ENCODE data around the gene ANKRD35. TPM values are rescaled to one million over a fixed set of nuclear protein-coding genes. Genes with fewer than 3 reads are reported as not detected.

The ANKRD35 gene
- total and polyA plus RNA-seq, 12 donors, result 0.37 to 2.0 (median 0.76) TPM; not detected in 1

DNA sequence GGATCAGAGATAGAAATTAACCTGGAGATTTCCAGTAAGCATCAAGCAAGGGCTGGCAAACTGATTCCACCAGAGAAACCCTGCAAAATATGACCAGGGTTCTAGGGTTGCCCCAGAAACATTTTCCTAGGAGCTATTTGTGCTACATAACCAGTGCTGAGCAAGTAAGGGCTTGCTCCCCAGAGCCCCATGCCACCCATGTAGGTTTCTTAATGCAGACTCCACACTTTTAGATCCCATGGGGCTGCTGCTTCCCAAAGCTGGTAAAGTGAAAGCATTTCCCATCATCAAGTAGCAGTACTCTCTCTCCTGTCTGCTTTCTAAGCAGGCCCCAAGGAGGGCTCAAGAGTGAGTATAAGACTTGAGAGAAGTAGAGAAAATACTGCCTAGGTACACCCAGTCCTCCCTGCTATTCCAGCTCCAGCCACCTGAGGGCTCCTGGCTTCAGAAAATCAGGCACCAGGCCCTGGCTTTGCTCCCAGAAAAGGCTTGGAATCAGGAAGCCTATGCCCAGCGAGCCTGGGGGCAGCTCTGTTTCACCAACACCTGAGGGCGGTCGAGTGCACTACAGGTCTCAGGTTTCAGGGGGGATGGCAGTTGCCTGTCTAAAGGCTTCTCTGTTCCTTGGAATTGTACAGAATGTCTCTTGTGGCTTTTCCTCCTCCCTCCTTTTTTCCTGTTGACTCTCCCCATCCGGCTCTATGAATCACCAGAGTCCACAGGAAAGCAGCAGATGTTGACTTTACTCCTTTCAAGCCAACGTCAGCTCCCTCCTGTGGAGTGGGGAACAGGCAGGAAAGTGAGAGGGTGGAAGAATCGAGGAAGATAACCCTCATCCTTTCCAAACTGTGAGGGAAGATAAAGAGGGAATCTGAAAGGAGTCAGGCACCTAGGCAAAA is 6.2 kb upstream of the ANKRD35 start:
- no peaks in the 10 kb centered on the region for H3K36me3 ChIP-seq (replicated peaks in 1 of 2)
- 0 to 3% (median 1%) methylated on average over 6 of the region's 6 CpGs for WGBS, 4 donors
- DNase-seq, result peak; percentile 93 to 98 (median 95)
- H3K4me1 ChIP-seq (replicated peaks in 1 of 2), result peaks cover 19 to 24% of the 10 kb centered on the region in 2 donors
- H3K9me3 ChIP-seq (replicated peaks in 1 of 3), result no peaks in the 10 kb centered on the region
- peak overlapping the region in 1 of 4 donors; percentile 8 for H3K4me3 ChIP-seq
- peak overlapping the region; percentile 19 to 88 (median 84) for H3K27ac ChIP-seq
- intact Hi-C loops (cut with DNase I), result no loop called here
- TF ChIP-seq, protein P1, sequence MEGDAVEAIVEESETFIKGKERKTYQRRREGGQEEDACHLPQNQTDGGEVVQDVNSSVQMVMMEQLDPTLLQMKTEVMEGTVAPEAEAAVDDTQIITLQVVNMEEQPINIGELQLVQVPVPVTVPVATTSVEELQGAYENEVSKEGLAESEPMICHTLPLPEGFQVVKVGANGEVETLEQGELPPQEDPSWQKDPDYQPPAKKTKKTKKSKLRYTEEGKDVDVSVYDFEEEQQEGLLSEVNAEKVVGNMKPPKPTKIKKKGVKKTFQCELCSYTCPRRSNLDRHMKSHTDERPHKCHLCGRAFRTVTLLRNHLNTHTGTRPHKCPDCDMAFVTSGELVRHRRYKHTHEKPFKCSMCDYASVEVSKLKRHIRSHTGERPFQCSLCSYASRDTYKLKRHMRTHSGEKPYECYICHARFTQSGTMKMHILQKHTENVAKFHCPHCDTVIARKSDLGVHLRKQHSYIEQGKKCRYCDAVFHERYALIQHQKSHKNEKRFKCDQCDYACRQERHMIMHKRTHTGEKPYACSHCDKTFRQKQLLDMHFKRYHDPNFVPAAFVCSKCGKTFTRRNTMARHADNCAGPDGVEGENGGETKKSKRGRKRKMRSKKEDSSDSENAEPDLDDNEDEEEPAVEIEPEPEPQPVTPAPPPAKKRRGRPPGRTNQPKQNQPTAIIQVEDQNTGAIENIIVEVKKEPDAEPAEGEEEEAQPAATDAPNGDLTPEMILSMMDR (IDR thresholded peaks at IDR 0.05), result peak; percentile 84 to 98 (median 95)
- TF ChIP-seq POLR2A (IDR thresholded peaks at IDR 0.05), result peak in 1 of 2 donors; percentile 60
- no peaks in the 10 kb centered on the region for H3K27me3 ChIP-seq

GRCh38 chr1:145891143-145891542 is 5.5 kb upstream of the ANKRD35 start:
- Histone ChIP-seq H3K36me3 (replicated peaks in 1 of 2) (no peaks in the 10 kb centered on the region), H3K27me3 (no peaks in the 10 kb centered on the region), H3K4me3 (no peak overlapping the region), H3K9me3 (replicated peaks in 1 of 3) (no peaks in the 10 kb centered on the region), H3K4me1 (replicated peaks in 1 of 2) (peaks cover 19 to 24% of the 10 kb centered on the region in 2 donors), H3K27ac (peak overlapping the region in 3 of 5 donors; percentile 80 to 88 (median 86))
- intact Hi-C loops (cut with DNase I), result no loop called here
- 8 to 38% (median 37%) methylated on average over 1 of the region's 1 CpG for WGBS, 4 donors
- TF ChIP-seq, protein P1 (IDR thresholded peaks at IDR 0.05), result no peak
- TF ChIP-seq POLR2A (IDR thresholded peaks at IDR 0.05), result no peak
- no peak for DNase-seq

- H3K36me3 ChIP-seq (replicated peaks in 1 of 2), result no peaks in the 10 kb centered on the region
- DNase-seq, result peak in 4 of 7 donors; percentile 37 to 70 (median 58)
- intact Hi-C loops (cut with DNase I), result no loop called here
- H3K27ac ChIP-seq, result no peak overlapping the region
- H3K27me3 ChIP-seq, result no peaks in the 10 kb centered on the region
- peaks cover 22 to 34% of the 10 kb centered on the region in 2 donors for H3K4me1 ChIP-seq (replicated peaks in 1 of 2)
- WGBS, 4 donors, result 51 to 73% (median 65%) methylated on average over 3 of the region's 3 CpGs
- no peak overlapping the region for H3K4me3 ChIP-seq
- H3K9me3 ChIP-seq (replicated peaks in 1 of 3), result no peaks in the 10 kb centered on the region
- TF ChIP-seq POLR2A (IDR thresholded peaks at IDR 0.05), result no peak
- TF ChIP-seq, protein P1 (IDR thresholded peaks at IDR 0.05), result no peak
These were observed 4.1 kb upstream of the ANKRD35 start for GRCh38 chr1:145889722-145890121.

GRCh38 chr1:145887631-145888030 is 2.0 kb upstream of the ANKRD35 start:
- no peak for TF ChIP-seq POLR2A (IDR thresholded peaks at IDR 0.05)
- TF ChIP-seq, protein P1 (IDR thresholded peaks at IDR 0.05), result no peak
- H3K36me3 ChIP-seq (replicated peaks in 1 of 2), result no peaks in the 10 kb centered on the region
- intact Hi-C loops (cut with DNase I), result no loop called here
- no peaks in the 10 kb centered on the region for H3K27me3 ChIP-seq
- no peak for DNase-seq
- WGBS, 4 donors, result 79 to 87% (median 80%) methylated on average over 5 of the region's 5 CpGs
- peaks cover 17 to 28% of the 10 kb centered on the region in 2 donors for H3K4me1 ChIP-seq (replicated peaks in 1 of 2)
- H3K9me3 ChIP-seq (replicated peaks in 1 of 3), result no peaks in the 10 kb centered on the region
- H3K27ac ChIP-seq, result no peak overlapping the region
- H3K4me3 ChIP-seq, result no peak overlapping the region

Measured in adrenal gland (tissue), 12 donors.